NCI-H2107 treated with DMSO at 0.1 percent for 48 hours (cell line): ENCODE data around the gene NCS1.

Experiments
- DNase-seq: peaks from one replicate; lab custom pipeline; 2025; ENCODE audit not compliant: unreplicated experiment; lab: John Stamatoyannopoulos, UW

The NCS1 gene

GRCh38 chr9:130193103-130193502, 20.9 kb downstream of the NCS1 start:
- DNase-seq, result no peak

- peak; percentile 18 for DNase-seq
Measured at GRCh38 chr9:130193531-130194377, 21.6 kb downstream of the NCS1 start.

- DNase-seq, result no peak
Measured at GRCh38 chr9:130194378-130194932, 22.3 kb downstream of the NCS1 start.

- DNase-seq, result no peak
Measured at GRCh38 chr9:130195638-130196037, 23.4 kb downstream of the NCS1 start.

GRCh38 chr9:130196643-130197042, 24.4 kb downstream of the NCS1 start:
- peak; percentile 91 for DNase-seq

- DNase-seq, result no peak
Measured at GRCh38 chr9:130197386-130197785, 25.2 kb downstream of the NCS1 start.

- no peak for DNase-seq
Measured at GRCh38 chr9:130197888-130198287, 25.7 kb downstream of the NCS1 start.

GRCh38 chr9:130198501-130199179, 26.4 kb downstream of the NCS1 start:
- DNase-seq, result no peak

- peak; percentile 51 for DNase-seq
Measured at GRCh38 chr9:130199605-130200004, 27.4 kb downstream of the NCS1 start.

- DNase-seq, result no peak
Measured at GRCh38 chr9:130200038-130200849, 28.0 kb downstream of the NCS1 start.

GRCh38 chr9:130201399-130201873, 29.2 kb downstream of the NCS1 start:
- no peak for DNase-seq

GRCh38 chr9:130201974-130202373, 29.8 kb downstream of the NCS1 start:
- DNase-seq, result no peak

- DNase-seq, result no peak
Measured at GRCh38 chr9:130204341-130204740, 32.1 kb downstream of the NCS1 start.

- DNase-seq, result no peak
Measured at GRCh38 chr9:130204959-130205358, 32.8 kb downstream of the NCS1 start.

- no peak for DNase-seq
Measured at GRCh38 chr9:130205912-130206311, 33.7 kb downstream of the NCS1 start.

- no peak for DNase-seq
Measured at GRCh38 chr9:130206579-130206978, 34.4 kb downstream of the NCS1 start.

GRCh38 chr9:130207241-130207992, 35.2 kb downstream of the NCS1 start:
- DNase-seq, result no peak

GRCh38 chr9:130208600-130209347, 36.6 kb downstream of the NCS1 start:
- no peak for DNase-seq

- no peak for DNase-seq
Measured at GRCh38 chr9:130209422-130209821, 37.2 kb downstream of the NCS1 start.
